GM21737 (cell line): ENCODE data around the gene ATXN10.

ENCODE experiments used
- ATAC-seq: cut with Tn5 transposase; IDR thresholded peaks from one replicate; pipeline ENCODE4 v1.9.1; 2021; ENCODE audit warnings: mild to moderate bottlenecking, moderate library complexity; ENCODE audit not compliant: unreplicated experiment

ATXN10 gene

GRCh38 chr22:45848904-45849303 lies 177.3 kb downstream of the ATXN10 start:
- ATAC-seq, result no peak

DNA sequence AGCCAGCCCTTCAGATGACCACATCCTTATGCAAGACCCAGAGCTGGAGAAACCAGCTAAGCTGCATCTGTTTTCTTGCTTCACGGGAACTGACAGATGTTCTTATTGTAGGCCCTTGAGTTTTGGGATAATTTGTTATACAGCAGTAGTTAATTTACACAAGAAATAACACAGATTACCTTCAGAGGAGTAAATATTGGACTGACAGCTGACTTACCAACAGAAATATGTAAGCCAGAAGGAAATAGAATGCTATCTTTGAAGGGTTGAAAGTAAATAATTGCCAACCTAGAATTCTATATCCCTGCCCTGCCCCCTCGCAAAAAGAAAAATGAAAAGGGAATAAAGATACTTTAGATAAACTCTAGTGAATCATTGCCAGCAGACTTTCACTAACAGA lies 181.2 kb downstream of the ATXN10 start:
- no peak for ATAC-seq

DNA sequence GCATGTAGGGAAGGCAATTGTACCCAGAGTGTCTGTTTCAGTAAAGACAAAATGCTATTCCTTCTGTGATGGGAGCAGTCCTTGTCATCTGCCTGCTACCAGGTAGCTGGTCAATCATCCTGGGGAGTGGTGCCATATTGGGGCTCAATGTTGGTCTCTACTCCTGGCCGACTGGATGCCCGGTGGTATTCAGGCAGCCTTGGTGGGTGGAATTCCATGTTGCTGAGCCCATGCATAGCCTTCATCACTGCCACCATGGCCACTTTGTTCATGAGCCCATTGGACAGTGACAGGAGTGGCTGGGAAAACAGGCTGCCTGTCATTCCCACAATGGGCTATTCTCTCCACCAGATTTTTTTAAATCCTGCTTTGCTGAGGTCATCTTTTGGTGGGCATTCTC lies 184.3 kb downstream of the ATXN10 start:
- no peak for ATAC-seq

DNA sequence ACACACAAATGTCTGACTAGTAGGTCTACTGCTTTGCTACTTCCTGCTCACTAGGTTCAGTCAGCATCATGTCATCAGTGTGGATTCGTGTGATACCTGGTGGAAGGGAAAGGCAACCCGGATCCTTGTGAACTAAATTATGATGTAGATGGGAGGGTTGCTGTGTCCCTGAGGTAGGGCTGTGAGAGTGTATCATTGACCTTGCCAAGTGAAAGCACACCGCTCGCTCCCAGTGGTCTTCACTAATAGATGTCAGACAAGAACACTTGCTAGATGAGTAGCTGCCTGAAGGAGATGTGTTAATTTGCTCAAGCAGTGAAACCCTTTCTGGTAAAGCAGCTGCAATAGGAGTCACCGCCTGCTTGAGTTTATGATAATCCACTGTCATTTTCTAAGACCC lies 185.9 kb downstream of the ATXN10 start:
- no peak for ATAC-seq

DNA sequence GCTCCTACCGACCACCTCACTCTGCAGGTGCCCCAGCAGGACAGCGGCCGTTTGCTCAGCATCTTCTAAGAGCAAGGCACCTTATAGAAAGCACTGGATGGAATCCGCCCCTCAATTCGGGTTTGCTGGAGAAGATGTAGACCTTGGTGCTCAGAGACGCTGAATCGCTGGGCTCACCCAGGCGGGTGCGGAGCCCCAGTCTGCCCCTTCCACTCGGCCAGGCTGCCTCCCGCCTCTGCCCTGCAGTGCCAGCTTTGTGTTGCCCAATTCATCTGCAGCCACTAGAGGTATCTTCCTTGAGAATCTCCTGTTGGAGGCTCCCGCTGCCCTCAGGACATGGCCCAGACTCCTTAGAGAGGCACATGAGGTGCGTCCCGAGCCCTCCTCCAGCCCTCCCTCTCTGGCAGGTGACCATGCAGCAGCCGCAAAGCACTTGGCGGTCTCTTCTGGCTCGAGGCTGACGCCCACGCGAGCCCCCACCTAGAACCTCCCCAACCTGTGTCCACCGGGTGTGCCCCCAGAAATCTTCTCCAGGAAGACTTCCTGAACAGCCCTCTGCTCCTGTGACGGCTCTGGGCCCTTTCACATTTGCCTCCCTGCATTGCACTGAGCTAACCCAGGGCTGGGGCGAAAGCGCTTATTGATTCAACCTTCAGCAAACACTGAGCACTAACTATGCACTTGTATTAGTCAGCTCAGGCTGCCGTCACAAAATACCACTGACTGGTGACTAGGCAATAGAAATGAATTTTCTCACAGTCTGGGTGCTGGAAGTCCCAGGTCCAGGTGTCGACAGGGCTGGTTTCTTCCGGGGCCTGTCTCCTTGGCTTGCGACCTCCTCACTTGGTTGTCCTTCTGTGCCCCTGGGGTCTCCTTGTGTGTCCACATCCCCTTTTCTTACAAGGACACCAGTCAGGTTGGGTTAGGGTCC lies 187.9 kb downstream of the ATXN10 start:
- no peak for ATAC-seq

DNA sequence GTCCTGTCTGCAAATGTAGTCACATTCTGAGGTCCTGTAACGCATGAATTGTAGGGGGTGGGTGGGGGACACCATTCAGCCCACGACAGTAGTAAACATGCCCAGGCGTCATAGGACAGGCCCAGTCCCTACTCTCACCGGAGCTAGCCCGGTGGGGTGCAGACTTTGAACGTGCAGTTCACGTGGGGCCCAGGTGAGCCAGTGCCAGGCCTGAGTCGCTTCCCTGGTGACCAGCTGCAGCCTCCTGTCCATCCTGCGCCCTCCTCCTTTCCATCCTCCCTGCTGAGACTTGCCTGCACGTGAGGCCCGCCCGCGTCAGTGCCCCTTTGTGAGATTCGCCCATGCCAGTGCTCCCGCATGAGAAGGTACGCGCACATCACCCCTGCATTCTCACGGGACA lies 188.6 kb downstream of the ATXN10 start:
- ATAC-seq, result no peak

GRCh38 chr22:45861259-45861658 lies 189.6 kb downstream of the ATXN10 start:
- no peak for ATAC-seq

- no peak for ATAC-seq
Observed at GRCh38 chr22:45863981-45864751, 192.5 kb downstream of the ATXN10 start.

DNA sequence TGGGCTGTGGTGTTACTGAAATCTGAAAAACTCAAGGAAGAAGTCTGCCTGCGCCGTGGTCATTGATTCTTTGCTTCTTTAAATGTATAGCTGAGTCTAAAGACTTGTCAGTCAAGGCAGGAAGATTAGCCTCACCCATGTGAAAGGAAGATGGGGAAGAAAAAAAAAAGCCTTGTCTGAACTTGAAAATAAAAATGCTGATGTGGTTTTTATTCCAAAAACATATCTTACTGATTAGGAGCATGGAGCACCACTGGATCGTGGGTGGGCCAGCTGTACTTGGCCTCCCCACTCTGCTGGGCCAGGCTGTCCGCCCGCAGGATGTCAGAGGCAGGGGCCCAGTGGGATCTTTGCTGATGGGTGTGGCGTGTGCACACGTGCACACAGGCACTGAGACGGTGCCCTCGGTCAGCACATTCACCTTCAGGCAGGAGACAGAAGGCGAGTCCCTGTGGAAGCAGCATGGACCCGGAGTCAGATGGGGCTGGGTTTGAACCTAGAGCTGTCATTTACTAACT lies 193.4 kb downstream of the ATXN10 start:
- no peak for ATAC-seq

DNA sequence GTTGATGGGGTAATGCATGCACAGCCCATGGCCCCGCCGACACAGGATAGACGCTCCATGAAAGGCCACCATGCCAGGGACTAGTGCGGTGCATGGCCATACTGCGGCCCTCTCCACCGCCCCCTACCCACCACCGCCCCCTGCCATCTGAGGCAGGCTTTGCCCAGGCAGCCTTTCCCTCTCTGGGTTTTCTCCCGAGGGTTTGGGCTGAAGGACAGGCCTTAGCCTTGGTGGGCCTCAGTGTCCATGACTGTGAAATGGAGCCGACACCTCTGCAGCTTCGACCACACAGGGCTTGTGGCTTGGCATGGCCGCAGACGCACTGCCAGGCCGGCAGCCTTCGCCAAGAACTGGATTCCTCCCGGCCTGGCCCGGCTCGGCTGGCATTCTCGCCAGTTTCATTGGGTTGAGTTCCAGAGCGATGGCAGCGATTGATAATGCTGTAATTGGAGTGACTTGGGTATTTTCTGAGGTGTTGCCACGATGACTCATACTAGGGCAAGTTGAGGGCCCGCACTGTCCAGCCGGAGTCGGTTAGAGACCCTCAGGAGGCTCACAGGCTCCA lies 194.0 kb downstream of the ATXN10 start:
- ATAC-seq, result no peak

GRCh38 chr22:45866126-45866645 lies 194.6 kb downstream of the ATXN10 start:
- ATAC-seq, result no peak

DNA sequence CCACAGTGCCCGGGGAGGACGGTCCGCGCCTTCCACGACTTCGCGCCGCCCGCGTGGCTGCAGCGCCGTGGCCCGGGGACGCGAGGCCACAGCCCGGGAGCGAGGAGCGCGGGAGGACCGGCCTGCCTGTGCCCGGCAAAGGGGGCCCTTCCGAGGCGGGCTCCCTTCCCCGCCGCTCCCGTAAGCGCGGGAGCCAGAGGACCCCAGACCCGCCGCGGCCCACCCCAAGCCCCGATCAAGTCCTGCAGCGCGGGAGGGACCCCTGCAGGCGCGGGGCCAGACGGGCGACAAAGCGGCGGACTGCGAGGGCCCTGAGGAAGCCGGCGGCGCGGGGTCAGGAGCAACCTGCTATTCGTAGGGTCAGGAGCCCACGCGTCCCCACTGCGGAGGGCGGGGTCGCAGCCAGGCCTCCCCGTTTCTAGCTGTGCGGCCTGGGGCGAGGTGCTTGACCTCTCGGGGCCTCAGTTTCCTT lies 195.0 kb downstream of the ATXN10 start:
- ATAC-seq, result no peak

DNA sequence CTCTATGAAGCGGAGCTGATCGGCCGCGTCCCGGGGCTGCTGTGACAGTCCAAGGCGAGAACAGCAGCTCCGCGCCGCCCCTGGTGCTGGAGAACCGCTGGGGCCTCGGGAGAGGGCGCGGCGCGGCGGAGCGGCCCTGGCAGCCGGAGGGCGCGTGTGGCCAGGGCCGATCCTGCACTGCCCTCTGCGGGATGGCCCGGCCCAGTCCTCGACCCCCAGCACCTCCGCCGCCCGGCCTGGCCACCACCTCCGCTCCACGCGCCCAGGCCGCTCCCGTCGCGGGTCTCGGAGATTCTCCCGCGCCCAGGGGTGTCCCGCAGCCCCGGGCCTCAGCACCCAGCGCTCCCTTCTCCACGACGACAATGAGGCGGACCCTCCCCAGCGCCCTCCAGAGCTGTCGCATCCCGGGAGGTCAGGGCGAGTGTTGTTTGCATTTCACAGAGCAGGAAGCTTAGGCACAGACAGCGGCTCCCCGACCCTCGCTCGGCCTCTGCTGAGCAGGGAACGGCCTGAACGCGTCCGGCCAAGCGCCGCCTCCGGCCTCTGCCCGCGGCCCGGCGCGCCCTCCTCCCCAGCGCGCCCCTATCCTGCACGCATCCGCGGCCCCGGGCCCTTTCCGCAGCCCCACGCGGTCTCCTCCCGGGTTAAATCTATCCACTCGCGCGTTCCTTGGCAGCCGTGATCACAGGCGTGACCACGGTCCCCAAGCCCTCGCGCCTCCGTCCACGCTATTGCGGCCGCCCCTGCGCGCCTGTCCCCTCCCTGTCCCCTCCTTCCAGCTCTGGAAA lies 195.7 kb downstream of the ATXN10 start:
- no peak for ATAC-seq

DNA sequence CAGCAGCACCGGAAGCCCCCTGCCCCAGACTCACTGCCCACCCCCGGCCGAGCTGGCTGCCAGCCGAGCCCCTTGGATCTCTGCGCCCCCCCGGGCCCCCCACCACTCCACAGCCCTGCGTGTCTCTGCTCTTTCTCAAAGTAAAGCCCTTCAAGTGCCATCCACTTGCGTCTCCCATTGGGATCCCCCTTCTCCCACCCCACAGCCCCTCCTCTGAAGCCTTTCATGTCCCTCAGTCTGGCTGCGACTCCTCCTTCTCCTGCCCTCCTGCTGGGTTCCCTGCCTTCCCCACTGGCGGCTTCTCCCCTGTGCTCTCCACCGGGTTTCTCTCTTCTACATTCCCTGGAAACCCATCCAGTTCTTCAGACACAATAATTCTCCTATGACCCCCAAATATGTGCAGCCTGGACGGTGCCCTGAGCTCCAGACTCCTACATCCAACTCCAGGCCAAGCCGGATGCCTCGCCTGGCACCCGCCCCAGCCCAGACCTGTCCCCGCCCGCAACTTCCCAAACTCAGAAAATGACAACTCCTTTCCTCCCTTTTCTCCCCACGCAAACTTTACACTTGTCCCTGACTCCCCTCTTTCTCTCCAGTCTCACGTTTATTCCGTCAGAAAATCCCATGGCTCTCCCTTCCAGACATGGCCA lies 196.4 kb downstream of the ATXN10 start:
- no peak for ATAC-seq

DNA sequence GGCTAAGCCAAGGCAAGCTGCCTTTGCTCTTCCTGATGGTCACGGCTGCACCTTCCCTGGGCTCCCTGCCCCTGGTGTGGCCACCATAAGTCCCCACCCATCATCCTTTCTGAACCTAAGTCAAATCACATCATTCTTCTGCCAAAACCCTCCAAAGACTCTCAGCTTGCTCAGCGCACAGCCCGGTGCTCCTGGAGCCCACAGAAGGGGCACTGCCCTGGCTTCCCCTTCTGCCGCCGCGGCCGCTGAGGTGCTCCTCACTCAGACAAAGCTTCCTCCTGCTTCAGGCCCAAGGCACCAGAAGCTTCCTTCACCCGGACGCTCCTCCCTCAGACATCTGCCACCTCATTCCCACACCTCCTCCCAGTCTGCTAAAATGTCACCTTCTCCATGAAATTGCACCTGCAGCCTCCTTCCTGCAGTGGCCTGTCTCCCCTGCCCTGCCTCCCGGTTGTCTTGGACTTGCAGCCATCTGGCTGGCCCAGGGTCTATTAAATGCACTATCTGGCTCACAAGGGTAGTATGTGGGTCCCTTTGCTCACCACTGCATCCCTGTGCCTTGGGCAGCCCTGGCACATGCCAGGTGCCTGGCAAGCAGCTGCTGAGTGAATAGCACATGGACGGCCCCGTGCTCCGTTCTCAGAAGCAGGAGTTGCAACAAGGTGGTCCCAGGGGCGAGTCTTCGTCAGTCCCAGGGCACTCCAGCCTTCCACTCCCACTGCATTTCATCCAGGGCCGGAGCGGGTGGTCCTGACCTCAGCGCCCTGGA lies 197.1 kb downstream of the ATXN10 start:
- no peak for ATAC-seq

- ATAC-seq, result no peak
Observed at GRCh38 chr22:45869340-45869847, 197.8 kb downstream of the ATXN10 start.

- no peak for ATAC-seq
Observed at GRCh38 chr22:45870011-45870410, 198.4 kb downstream of the ATXN10 start.

GRCh38 chr22:45871721-45872120 lies 200.1 kb downstream of the ATXN10 start:
- ATAC-seq, result no peak
